HFFc6 (cell line): ENCODE measurements around the gene FGA. TPM values are rescaled to one million over a fixed set of nuclear protein-coding genes. Genes with fewer than 3 reads are reported as not detected.

ENCODE experiments used
- DNase-seq: peaks from one replicate; pipeline ENCODE4 v3.0.0-alpha.2; 2018
- H3K27ac Mint-ChIP-seq: 2 replicates; pipeline ENCODE4 v1.8.0; 2020; ENCODE audit warnings: mild to moderate bottlenecking, mixed read lengths
- H3K27me3 Mint-ChIP-seq: 2 replicates; pipeline ENCODE4 v1.8.0; 2021; ENCODE audit warnings: mild to moderate bottlenecking, moderate library complexity, mixed read lengths; ENCODE audit not compliant: insufficient read depth
- H3K36me3 Mint-ChIP-seq: 2 replicates; pipeline ENCODE4 v1.8.0; 2021; ENCODE audit warnings: low read depth, mixed read lengths
- H3K4me1 Mint-ChIP-seq: 2 replicates; pipeline ENCODE4 v1.8.0; 2020; ENCODE audit warnings: low read depth, mixed read lengths
- H3K4me3 Mint-ChIP-seq: 2 replicates; pipeline ENCODE4 v1.8.0; 2020; ENCODE audit warnings: mild to moderate bottlenecking, moderate library complexity, mixed read lengths
- H3K9me3 Mint-ChIP-seq: 2 replicates; pipeline ENCODE4 v1.8.0; 2020; ENCODE audit warnings: mild to moderate bottlenecking, mixed read lengths
- total RNA-seq, 6 experiments: library from RNA; stranded (reverse); fragmentation: NEBNext Ultra II Directional; extraction: Animal tissue kit (Norgen Biotek cat#: 25700); gene quantifications; 2 replicates in 1 of 6; 3 replicates in 5 of 6; pipeline ENCODE4 v1.2.3, GENCODE V29; 2021
- TF ChIP-seq, protein P1 (sequence below): fragments of 200-600 bp; sonication (generic); IDR thresholded peaks from 2 replicates; pipeline ENCODE4 v1.5.0; 2021; ENCODE audit warnings: antibody characterized with exemption, mild to moderate bottlenecking

The FGA gene
- total RNA-seq, 6 experiments from 2014 or later: not detected

DNA sequence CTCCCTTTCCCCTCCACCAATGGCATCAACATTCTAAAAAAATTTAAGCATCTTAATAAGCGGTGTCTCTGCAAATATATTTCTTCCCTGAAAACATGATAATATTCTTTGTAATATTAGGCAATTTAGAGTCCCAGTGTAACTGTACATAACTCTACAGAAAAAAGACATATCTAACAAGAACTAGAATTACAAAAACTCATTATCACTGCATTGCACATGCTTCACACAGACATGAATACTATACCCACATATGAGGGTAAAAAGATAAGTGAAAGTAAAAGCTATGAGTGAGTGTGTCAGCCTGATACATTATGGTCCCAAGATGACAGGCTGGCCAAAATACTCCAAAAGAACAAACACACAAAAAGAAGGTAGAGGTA lies 30.1 kb downstream of the FGA start:
- Mint-ChIP-seq H3K36me3 (no peaks in the 10 kb centered on the region), H3K27me3 (no peaks in the 10 kb centered on the region; the same call in 1 of the 2 replicates), H3K4me1 (peaks cover 13% of the 10 kb centered on the region), H3K4me3 (no peak overlapping the region), H3K27ac (no peak overlapping the region), H3K9me3 (no peaks in the 10 kb centered on the region)
- TF ChIP-seq, protein P1, sequence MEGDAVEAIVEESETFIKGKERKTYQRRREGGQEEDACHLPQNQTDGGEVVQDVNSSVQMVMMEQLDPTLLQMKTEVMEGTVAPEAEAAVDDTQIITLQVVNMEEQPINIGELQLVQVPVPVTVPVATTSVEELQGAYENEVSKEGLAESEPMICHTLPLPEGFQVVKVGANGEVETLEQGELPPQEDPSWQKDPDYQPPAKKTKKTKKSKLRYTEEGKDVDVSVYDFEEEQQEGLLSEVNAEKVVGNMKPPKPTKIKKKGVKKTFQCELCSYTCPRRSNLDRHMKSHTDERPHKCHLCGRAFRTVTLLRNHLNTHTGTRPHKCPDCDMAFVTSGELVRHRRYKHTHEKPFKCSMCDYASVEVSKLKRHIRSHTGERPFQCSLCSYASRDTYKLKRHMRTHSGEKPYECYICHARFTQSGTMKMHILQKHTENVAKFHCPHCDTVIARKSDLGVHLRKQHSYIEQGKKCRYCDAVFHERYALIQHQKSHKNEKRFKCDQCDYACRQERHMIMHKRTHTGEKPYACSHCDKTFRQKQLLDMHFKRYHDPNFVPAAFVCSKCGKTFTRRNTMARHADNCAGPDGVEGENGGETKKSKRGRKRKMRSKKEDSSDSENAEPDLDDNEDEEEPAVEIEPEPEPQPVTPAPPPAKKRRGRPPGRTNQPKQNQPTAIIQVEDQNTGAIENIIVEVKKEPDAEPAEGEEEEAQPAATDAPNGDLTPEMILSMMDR: no peak
- DNase-seq: no peak

DNA sequence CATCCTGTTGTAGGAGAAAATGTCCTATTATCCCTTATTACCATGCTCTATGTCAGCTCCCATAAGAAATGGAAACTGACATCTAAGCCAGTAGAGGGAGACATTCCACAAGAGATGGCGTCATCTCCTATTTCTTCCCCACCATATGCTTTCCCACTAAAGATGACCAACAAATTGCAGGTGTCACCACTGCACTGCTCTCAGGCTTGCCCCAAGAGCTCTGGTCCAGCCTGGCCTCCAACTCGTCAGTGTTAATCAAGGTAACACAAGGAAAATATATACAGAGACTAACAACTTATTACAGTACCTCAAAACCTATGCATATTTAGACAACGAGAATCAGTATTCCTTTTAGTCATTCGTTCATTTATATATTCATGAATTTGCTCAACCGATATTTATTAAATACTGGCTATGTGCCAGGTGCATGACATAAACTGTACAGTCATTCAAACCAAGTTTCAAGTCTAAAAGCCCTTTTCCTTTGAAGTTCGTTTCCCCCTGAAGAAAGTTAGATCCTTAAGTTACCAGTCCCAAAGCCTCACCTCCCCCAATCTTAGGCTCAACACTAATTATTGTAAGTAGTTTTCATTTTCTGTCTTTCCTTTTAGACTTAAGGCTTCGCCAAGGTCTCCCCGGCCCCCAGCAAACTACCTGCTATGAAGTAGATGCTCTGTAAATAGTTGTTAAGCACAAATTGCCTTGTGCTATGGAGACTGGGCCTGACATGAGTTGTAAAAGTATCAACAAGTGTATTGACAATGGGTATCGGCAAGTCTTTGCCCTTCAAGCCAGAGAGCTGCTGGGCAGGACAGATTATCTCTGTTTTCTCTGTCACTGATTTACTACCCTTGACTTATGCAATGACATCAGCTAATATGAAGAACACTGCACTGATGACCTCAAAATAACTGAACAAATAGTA lies 30.8 kb downstream of the FGA start:
- no peaks in the 10 kb centered on the region for H3K9me3 Mint-ChIP-seq

DNA sequence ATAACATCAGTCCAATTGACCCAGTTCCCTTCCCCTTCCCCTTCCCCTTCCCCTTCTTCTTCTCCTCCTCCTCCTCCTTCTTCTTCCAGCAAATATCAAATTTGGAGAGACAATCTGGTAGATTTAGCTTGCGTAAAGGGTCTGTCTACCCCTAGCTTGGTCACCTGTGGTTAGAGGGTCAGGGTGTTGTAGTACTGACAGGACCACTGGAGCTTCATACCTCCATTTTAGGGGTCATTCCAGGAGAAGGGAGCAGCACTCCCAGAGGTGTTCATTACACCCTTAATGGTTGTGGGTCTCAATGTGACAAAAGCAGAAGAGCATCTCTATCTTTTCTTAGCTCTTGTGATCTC lies 31.4 kb downstream of the FGA start:
- TF ChIP-seq, protein P1: no peak
- peaks cover 13% of the 10 kb centered on the region for H3K4me1 Mint-ChIP-seq
- no peaks in the 10 kb centered on the region; the same call in 1 of the 2 replicates for H3K27me3 Mint-ChIP-seq
- DNase-seq: no peak
- H3K4me3 Mint-ChIP-seq: no peak overlapping the region
- no peaks in the 10 kb centered on the region for H3K9me3 Mint-ChIP-seq
- no peaks in the 10 kb centered on the region for H3K36me3 Mint-ChIP-seq
- no peak overlapping the region for H3K27ac Mint-ChIP-seq

More for the DNA sequence above, 30.8 kb downstream of the FGA start:
- no peaks in the 10 kb centered on the region for H3K36me3 Mint-ChIP-seq
- peaks cover 13% of the 10 kb centered on the region for H3K4me1 Mint-ChIP-seq
- no peak overlapping the region for H3K4me3 Mint-ChIP-seq
- DNase-seq: peak; percentile 53
- no peak overlapping the region for H3K27ac Mint-ChIP-seq
- H3K27me3 Mint-ChIP-seq: no peaks in the 10 kb centered on the region; the same call in 1 of the 2 replicates
- TF ChIP-seq, protein P1: peak; percentile 80

GRCh38 chr4:154551872-154552686 lies 38.5 kb downstream of the FGA start:
- no peak overlapping the region for H3K4me3 Mint-ChIP-seq
- DNase-seq: peak; percentile 79
- H3K9me3 Mint-ChIP-seq: no peaks in the 10 kb centered on the region
- H3K27me3 Mint-ChIP-seq: peaks cover 1% of the 10 kb centered on the region; the same call in 1 of the 2 replicates
- peaks cover 11% of the 10 kb centered on the region; the same call in 1 of the 2 replicates for H3K36me3 Mint-ChIP-seq
- TF ChIP-seq, protein P1: peak; percentile 84
- H3K27ac Mint-ChIP-seq: no peak overlapping the region
- H3K4me1 Mint-ChIP-seq: peaks cover 20% of the 10 kb centered on the region

- peaks cover 20% of the 10 kb centered on the region for H3K4me1 Mint-ChIP-seq
- TF ChIP-seq, protein P1: no peak
- H3K4me3 Mint-ChIP-seq: peak within 1 kb of the TSS; percentile 97
- H3K27ac Mint-ChIP-seq: peak within 1 kb of the TSS; percentile 93
- peak; percentile 93 for DNase-seq
- peaks cover 1% of the 10 kb centered on the region; the same call in 1 of the 2 replicates for H3K27me3 Mint-ChIP-seq
- H3K9me3 Mint-ChIP-seq: no peaks in the 10 kb centered on the region
- H3K36me3 Mint-ChIP-seq: peaks cover 15% of the 10 kb centered on the region; the same call in 1 of the 2 replicates
Observed at GRCh38 chr4:154549894-154550790, 40.4 kb downstream of the FGA start, which contains the start of gene PLRG1. PLRG1 (minus strand) TSS chr4:154550400; CDS start chr4:154550308, 92 bp downstream.
